Measurements from ENCODE around the gene ZCCHC24. TPM values are rescaled to one million over a fixed set of nuclear protein-coding genes. Genes with fewer than 3 reads are reported as not detected.
A peak's percentile ranks its signal among the peaks of the same experiment; 100 is the strongest.

ZCCHC24 gene
- total RNA-seq, 1 experiment from 2014 or later: 3.8 TPM

DNA sequence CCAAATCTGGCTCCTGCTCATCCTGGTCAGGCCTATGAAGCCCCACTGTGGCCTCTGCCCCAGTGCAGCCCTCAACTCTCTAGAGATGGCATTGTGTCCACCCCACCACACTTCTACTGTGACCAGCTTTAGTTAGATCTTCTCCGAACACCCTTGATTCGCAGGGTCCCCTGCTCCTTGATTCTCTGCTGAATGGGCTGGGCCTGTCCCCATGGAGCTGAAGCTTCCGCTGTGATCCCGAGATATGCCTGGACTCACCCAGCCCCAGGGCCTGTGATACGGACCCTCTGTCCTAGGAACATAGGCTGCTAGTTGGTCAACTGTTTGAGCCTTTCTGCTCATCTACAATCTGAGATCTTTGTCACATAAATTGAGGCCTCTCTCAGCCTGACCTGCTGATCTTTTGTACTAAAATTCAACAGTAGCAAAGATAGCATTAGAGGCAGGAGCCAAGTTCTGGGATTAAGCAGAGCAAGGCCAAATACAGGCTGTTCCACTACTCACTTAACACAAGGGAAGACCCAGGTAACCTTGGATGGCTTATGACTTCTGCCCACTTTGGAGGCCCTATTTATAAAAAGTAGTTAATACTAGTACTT lies 104.7 kb downstream of the ZCCHC24 start:
- peaks cover 0 to 3% (median 0%) of the 10 kb centered on the region in 3 experiments; a peak in 2 of 7 replicates for H3K36me3 Mint-ChIP-seq (ENCODE audit: insufficient read depth in 1 of 3, low read depth in 3 of 3)
- no CpG with 5 or more reads among the region's 5 CpGs for WGBS (ENCODE audit: extremely low coverage, insufficient read length, low lambda C conversion rate)
- Histone ChIP-seq H3K4ac (ENCODE audit: low read depth, low read length) (no peak overlapping the region), H3K14ac (ENCODE audit: insufficient read depth, low read length) (no peak overlapping the region), H4K91ac (ENCODE audit: insufficient read length, low read depth, low read length) (no peak overlapping the region), H2AK5ac (ENCODE audit: insufficient read length, low read length) (no peak overlapping the region), H2AFZ (ENCODE audit: low read length) (no peak overlapping the region), H4K8ac (replicated peaks; ENCODE audit: insufficient read length, low read depth, low read length) (no peak overlapping the region), H3K23me2 (ENCODE audit: insufficient read length, low read depth, low read length, poor library complexity, severe bottlenecking) (no peaks in the 10 kb centered on the region), H3K4me1 (ENCODE audit: insufficient read depth, low read length) (no peaks in the 10 kb centered on the region), H3K79me2 (ENCODE audit: insufficient read depth, low read length) (no peaks in the 10 kb centered on the region), H4K5ac (ENCODE audit: insufficient read length, low read depth, low read length) (no peak overlapping the region), H2BK12ac (ENCODE audit: insufficient read length, low read depth, low read length) (no peak overlapping the region), H3K23ac (ENCODE audit: insufficient read length, low read depth, low read length) (no peak overlapping the region), H3K79me1 (ENCODE audit: insufficient read depth, low read depth, low read length, poor library complexity, severe bottlenecking) (no peaks in the 10 kb centered on the region), H2BK5ac (ENCODE audit: insufficient read length, low read length) (no peak overlapping the region), H2BK20ac (ENCODE audit: low read depth, low read length, poor library complexity, severe bottlenecking) (no peak overlapping the region), H3K27me3 (ENCODE audit: insufficient read depth, low read length) (no peaks in the 10 kb centered on the region), H3T11ph (ENCODE audit: low read length) (no peak overlapping the region), H4K20me1 (ENCODE audit: control insufficient read depth, insufficient read depth, insufficient read length) (no peaks in the 10 kb centered on the region), H3K4me2 (ENCODE audit: insufficient read depth, insufficient read length, low read length) (no peak overlapping the region), H3K9ac (ENCODE audit: extremely low read depth, insufficient read length, low read length) (no peak overlapping the region), H3K27ac (ENCODE audit: insufficient read length, low read depth, low read length) (no peak overlapping the region), H3K56ac (ENCODE audit: insufficient read length, low read depth, low read length) (no peak overlapping the region), H3K18ac (ENCODE audit: insufficient read length, low read depth, low read length) (no peak overlapping the region), H3K9me3 (ENCODE audit: control insufficient read depth, low read depth, low read length) (no peaks in the 10 kb centered on the region), H2BK15ac (ENCODE audit: low read depth, low read length) (no peak overlapping the region), H2BK120ac (ENCODE audit: low read depth, low read length, poor library complexity, severe bottlenecking) (no peak overlapping the region)
- peak; percentile 20 for DNase-seq
- H3K4me3 Mint-ChIP-seq: no peak overlapping the region
- TF ChIP-seq, protein P1, sequence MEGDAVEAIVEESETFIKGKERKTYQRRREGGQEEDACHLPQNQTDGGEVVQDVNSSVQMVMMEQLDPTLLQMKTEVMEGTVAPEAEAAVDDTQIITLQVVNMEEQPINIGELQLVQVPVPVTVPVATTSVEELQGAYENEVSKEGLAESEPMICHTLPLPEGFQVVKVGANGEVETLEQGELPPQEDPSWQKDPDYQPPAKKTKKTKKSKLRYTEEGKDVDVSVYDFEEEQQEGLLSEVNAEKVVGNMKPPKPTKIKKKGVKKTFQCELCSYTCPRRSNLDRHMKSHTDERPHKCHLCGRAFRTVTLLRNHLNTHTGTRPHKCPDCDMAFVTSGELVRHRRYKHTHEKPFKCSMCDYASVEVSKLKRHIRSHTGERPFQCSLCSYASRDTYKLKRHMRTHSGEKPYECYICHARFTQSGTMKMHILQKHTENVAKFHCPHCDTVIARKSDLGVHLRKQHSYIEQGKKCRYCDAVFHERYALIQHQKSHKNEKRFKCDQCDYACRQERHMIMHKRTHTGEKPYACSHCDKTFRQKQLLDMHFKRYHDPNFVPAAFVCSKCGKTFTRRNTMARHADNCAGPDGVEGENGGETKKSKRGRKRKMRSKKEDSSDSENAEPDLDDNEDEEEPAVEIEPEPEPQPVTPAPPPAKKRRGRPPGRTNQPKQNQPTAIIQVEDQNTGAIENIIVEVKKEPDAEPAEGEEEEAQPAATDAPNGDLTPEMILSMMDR (conservative IDR thresholded peaks at IDR 0.05): no peak
- peaks cover 29% of the 10 kb centered on the region for H3K27me3 Mint-ChIP-seq (ENCODE audit: low read depth)
- no peak overlapping the region for H3K27ac Mint-ChIP-seq
- H3K9me3 Mint-ChIP-seq: peaks cover 5 to 6% of the 10 kb centered on the region in 2 experiments; a peak in 4 of 5 replicates
- H3K4me1 Mint-ChIP-seq: peaks cover 13 to 19% of the 10 kb centered on the region in 2 experiments
